Measurements from ENCODE around the gene CLASRP. TPM values are rescaled to one million over a fixed set of nuclear protein-coding genes. Genes with fewer than 3 reads are reported as not detected.

CLASRP gene
- total RNA-seq, 1 donor from 2014 or later, result 119 TPM

DNA sequence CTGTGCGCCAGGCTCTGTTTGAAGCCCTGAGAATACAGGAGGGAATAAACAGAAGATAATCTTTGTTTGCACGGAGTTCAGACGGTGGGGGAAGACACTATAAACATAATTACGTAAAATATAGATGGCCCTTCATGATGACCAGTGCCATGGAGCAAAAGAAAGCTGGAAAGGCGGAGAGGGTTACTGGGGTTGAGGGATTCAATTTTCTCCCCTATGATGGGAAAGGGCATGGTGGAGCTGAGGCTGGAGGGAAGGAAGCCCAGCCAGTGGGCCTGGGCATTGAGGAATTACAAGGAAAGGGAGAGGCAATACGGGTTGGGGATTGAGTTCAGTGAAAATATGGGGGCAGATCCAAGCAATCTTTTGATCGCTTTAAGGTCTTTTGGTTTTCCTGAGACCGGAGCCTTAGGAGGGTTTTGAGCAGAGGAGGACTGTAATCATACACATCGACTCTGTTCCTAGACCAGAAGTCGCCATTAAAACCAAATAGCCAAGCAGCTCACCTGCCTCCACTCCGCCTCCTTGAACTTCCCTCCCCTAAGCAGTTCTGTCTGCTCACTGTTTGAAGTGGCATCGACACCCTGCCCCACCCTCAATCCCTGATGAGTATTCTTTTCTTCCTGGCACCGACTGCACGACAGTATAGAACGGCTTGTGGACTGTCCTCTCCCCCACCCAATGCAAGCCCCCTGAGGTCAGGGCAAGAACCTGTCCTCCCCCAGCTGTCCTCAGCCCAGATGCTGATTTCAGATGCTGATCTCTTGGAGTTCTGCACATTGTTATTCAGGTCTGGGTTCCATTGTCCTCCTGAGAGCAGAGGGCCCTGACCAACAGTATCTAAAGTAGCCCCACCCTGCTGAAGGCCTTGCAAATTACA lies 38.2 kb downstream of the CLASRP start:
- peak overlapping the region; percentile 68 for H3K4me3 Mint-ChIP-seq
- peaks cover 2% of the 10 kb centered on the region for H3K36me3 Mint-ChIP-seq (ENCODE audit: low read depth)
- no peak overlapping the region for H3K27ac Mint-ChIP-seq (ENCODE audit: unreplicated experiment)
- H3K4me1 Mint-ChIP-seq, result peaks cover 30% of the 10 kb centered on the region
- no peaks in the 10 kb centered on the region for H3K9me3 Mint-ChIP-seq
- no peak for DNase-seq (ENCODE audit: low read depth, low spot score)
- TF ChIP-seq CTCF (conservative IDR thresholded peaks at IDR 0.05), result no peak
- peaks cover 38% of the 10 kb centered on the region for H3K27me3 Mint-ChIP-seq (ENCODE audit: low read depth)

DNA sequence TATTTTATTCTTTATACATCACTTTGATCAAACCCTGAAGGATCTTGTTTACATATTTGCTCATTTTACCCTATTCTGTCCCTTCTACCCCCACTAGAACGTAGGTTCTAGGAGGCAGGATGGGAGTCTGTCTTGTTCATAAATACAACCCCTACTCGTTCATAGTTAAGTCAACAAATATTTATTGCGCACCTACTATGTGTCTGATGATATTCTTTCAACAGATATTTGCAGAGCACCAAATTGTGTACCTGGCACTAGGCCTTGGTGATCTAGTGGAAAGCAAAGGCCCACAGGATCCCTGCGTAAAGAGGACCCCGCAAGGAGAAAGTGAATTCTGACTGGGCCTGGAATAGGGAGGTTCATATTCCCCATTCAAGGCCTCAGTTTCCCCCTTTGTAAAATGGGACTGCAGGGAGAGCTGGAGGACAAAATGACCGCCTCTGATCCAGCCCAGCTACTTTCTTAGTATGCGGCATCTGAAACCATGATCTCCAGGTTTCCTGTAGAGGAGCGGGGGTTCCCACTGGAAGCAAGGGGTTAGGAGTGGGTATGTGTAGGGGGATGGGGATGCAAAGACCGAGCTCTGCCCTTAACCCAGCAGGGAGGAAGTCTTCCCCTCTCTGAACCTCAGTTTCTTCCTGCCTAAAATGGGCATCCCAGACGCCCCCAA lies 39.7 kb downstream of the CLASRP start:
- DNase-seq (ENCODE audit: low read depth, low spot score), result no peak
- Mint-ChIP-seq H3K9me3 (no peaks in the 10 kb centered on the region), H3K4me3 (peak overlapping the region; percentile 98), H3K36me3 (ENCODE audit: low read depth) (peaks cover 5% of the 10 kb centered on the region), H3K27me3 (ENCODE audit: low read depth) (peaks cover 38% of the 10 kb centered on the region), H3K4me1 (peaks cover 33% of the 10 kb centered on the region), H3K27ac (ENCODE audit: unreplicated experiment) (peak overlapping the region; percentile 19)
- TF ChIP-seq CTCF (conservative IDR thresholded peaks at IDR 0.05), result no peak

DNA sequence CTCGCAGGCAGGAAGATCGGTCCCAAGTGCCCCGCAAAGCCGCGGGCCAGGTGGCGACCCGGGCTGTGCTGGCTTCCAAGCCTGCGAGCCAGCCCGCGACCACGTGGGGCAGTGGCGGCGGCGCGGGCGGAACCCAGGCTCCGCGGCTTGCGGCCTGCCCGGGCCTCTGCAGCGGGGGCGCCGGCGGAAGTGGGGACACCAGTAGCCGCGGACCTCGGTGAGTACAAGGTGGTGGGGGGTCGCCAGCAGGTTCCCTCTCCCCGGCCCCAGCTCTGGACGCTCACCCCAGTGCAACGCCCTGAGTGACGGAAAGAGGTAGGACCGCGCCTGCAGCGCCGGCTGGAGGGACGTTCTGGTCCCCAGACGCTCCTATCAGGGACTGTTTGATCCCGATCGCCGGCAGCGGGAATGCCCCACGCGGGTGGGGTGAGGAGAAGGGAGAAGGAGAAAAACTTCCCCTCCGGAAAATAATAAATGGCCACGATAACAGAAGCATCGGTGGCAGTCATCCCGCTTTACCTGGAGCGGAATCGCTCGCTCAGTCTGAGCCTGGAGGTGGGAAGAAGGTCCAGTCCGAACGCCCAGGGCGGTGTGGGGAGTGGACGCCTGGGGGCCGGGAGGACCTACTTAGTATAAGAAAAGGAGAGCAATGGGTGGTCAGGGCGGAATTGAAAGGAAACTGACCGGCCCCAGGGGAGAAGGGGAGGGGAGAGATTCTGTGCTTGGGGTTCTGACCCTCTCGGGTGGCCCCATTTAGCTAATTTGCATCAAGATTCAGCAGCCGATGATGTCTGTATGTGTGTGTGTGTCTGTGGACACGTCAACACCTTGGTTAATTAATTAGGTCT lies 40.4 kb downstream of the CLASRP start, which contains the start of gene GEMIN7:
GEMIN7 (plus strand) TSS at position 198 of the 848 bp plus-strand sequence. CDS start 10,855 bp downstream, outside the sequence.
- Mint-ChIP-seq H3K36me3 (ENCODE audit: low read depth) (peaks cover 5% of the 10 kb centered on the region), H3K4me3 (peak within 1 kb of the TSS; percentile 98), H3K4me1 (peaks cover 33% of the 10 kb centered on the region), H3K27me3 (ENCODE audit: low read depth) (peaks cover 38% of the 10 kb centered on the region), H3K27ac (ENCODE audit: unreplicated experiment) (peak within 1 kb of the TSS; percentile 97), H3K9me3 (no peaks in the 10 kb centered on the region)
- DNase-seq (ENCODE audit: low read depth, low spot score), result peak; percentile 83
- TF ChIP-seq CTCF (conservative IDR thresholded peaks at IDR 0.05), result peak; percentile 41

- H3K4me1 Mint-ChIP-seq, result peaks cover 29% of the 10 kb centered on the region
- H3K9me3 Mint-ChIP-seq, result no peaks in the 10 kb centered on the region
- H3K4me3 Mint-ChIP-seq, result peak overlapping the region; percentile 98
- peaks cover 31% of the 10 kb centered on the region for H3K27me3 Mint-ChIP-seq (ENCODE audit: low read depth)
- no peak for TF ChIP-seq CTCF (conservative IDR thresholded peaks at IDR 0.05)
- no peak for DNase-seq (ENCODE audit: low read depth, low spot score)
- H3K27ac Mint-ChIP-seq (ENCODE audit: unreplicated experiment), result peak overlapping the region; percentile 97
- peaks cover 5% of the 10 kb centered on the region for H3K36me3 Mint-ChIP-seq (ENCODE audit: low read depth)
Measured at GRCh38 chr19:45079911-45080370, 41.1 kb downstream of the CLASRP start.

DNA sequence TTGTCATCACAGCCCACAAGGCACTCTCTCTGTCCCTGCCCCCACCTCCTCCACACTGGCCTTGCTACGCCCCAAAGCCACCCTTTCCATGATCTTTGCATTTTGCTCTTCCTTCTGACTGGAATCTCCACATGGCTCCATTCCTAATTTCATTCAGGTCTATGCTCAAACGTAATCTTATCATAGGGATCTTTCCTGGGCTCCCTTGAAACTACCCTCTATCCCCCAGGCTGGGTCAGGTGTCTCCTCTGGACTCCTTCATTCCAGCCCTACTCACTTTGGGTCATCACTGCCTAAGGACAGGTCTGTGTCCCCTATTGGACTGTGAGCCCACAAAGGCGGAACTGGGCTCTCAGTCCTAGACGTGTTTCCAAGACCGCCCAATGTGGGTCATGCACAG lies 43.3 kb downstream of the CLASRP start:
- Mint-ChIP-seq H3K36me3 (ENCODE audit: low read depth) (peaks cover 7% of the 10 kb centered on the region), H3K27me3 (ENCODE audit: low read depth) (peaks cover 10% of the 10 kb centered on the region), H3K4me1 (peaks cover 21% of the 10 kb centered on the region), H3K9me3 (no peaks in the 10 kb centered on the region), H3K4me3 (peak overlapping the region; percentile 73), H3K27ac (ENCODE audit: unreplicated experiment) (no peak overlapping the region)
- TF ChIP-seq CTCF (conservative IDR thresholded peaks at IDR 0.05), result no peak
- DNase-seq (ENCODE audit: low read depth, low spot score), result no peak
